ENCODE data around the gene HLTF. TPM values are rescaled to one million over a fixed set of nuclear protein-coding genes. Genes with fewer than 3 reads are reported as not detected.

The HLTF gene
- total and polyA plus RNA-seq, 11 donors: 4.0 to 39.4 (median 19.2) TPM

GRCh38 chr3:149080699-149081091 is 5.6 kb downstream of the HLTF start:
- no peaks in the 10 kb centered on the region for H3K9me3 ChIP-seq
- no peak for DNase-seq
- peaks cover 0 to 17% (median 8%) of the 10 kb centered on the region in 12 donors for H3K4me1 ChIP-seq
- 68 to 98% (median 82%) methylated on average over 2 of the region's 2 CpGs for WGBS, 4 donors
- ATAC-seq: no peak
- H3K27ac ChIP-seq: no peak overlapping the region
- H3K4me3 ChIP-seq: no peak overlapping the region
- H3K27me3 ChIP-seq: no peaks in the 10 kb centered on the region
- TF ChIP-seq CTCF (IDR thresholded peaks at IDR 0.05) (no peak), POLR2A (IDR thresholded peaks at IDR 0.05) (no peak)
- intact Hi-C loops (cut with DNase I): loop anchor here in 2 of 10 donors (10.0 kb wide), 2 partner anchors 86 to 126 kb away; partner anchors contain the start of gene GYG1 (in 2 of the 2)
- peaks cover 0 to 40% (median 6%) of the 10 kb centered on the region in 9 donors for H3K36me3 ChIP-seq

DNA sequence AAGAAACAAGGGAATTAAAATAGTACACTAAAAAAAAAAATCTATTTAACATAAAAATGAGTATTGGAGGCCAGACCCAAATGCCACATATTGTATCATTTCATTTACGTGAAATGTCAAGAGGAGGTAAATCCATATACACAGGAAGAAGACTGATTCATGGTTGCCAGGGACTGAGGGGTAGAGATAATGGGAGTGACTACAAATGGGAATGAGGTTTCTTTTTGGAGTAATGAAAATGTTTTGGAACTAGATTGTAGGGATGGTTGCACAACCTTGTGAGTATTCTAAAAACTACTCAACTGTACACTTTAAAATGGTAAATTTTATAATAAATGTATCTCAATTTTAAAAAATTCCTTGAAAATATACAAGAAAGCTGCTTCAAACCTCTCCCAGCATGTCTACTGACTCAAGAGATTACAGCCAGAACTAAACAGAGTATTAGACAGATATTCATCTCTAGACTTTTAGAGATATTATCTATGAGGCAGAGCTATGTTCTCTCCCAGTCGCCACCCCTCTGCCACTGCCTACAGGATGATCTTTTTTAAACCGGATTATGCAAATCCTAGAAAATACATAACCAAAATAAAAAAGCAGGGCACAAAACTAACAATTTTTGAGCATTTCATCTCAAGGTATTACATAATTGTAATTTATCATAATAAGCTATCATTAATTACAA is 6.2 kb downstream of the HLTF start:
- WGBS, 4 donors: 95 to 96% (median 96%) methylated on average over 3 of the region's 3 CpGs
- ATAC-seq (no peak), DNase-seq (no peak)
- no peak for TF ChIP-seq POLR2A (IDR thresholded peaks at IDR 0.05)
- TF ChIP-seq CTCF (IDR thresholded peaks at IDR 0.05): no peak
- intact Hi-C loops (cut with DNase I): loop anchor here in 2 of 10 donors (10.0 kb wide), 2 partner anchors 85 to 125 kb away; partner anchors contain the start of gene GYG1 (in 2 of the 2)
- no peak overlapping the region for H3K27ac ChIP-seq
- no peak overlapping the region for H3K4me3 ChIP-seq
- H3K27me3 ChIP-seq: no peaks in the 10 kb centered on the region
- H3K9me3 ChIP-seq: no peaks in the 10 kb centered on the region
- peaks cover 0 to 46% (median 12%) of the 10 kb centered on the region in 9 donors for H3K36me3 ChIP-seq
- peaks cover 0 to 12% (median 4%) of the 10 kb centered on the region in 12 donors for H3K4me1 ChIP-seq

DNA sequence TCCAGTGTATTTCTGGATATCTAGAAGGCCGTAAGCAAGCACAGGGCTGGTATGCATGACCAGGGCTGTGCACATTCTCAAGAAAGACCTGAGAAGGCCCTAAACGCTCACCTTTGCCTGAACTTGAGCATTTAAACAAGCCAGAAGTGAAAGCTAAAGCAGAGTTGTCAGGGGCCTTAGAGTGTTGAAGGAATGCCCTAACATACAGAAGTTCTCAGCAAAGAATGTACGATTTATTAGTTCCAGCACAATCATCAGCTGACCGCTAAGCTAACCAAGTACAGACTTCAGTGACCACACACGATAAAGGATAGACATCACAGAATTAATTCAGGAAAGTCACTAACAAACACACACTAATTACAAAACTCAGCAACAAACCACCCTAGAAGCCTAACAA is 8.7 kb downstream of the HLTF start:
- DNase-seq: no peak
- no peaks in the 10 kb centered on the region for H3K27me3 ChIP-seq
- no peak overlapping the region for H3K27ac ChIP-seq
- TF ChIP-seq POLR2A (IDR thresholded peaks at IDR 0.05) (no peak), CTCF (IDR thresholded peaks at IDR 0.05) (no peak)
- H3K4me1 ChIP-seq: peaks cover 0 to 6% (median 0%) of the 10 kb centered on the region in 12 donors
- intact Hi-C loops (cut with DNase I): no loop called here
- H3K4me3 ChIP-seq: no peak overlapping the region
- 88 to 93% (median 89%) methylated on average over 5 of the region's 5 CpGs for WGBS, 4 donors
- no peak for ATAC-seq
- H3K36me3 ChIP-seq: peaks cover 0 to 57% (median 30%) of the 10 kb centered on the region in 9 donors
- H3K9me3 ChIP-seq: no peaks in the 10 kb centered on the region

- Histone ChIP-seq H3K27me3 (no peaks in the 10 kb centered on the region), H3K4me3 (no peak overlapping the region), H3K36me3 (peaks cover 0 to 99% (median 51%) of the 10 kb centered on the region in 9 donors), H3K9me3 (no peaks in the 10 kb centered on the region), H3K4me1 (no peaks in the 10 kb centered on the region), H3K27ac (no peak overlapping the region)
- ATAC-seq: no peak
- DNase-seq: no peak
- TF ChIP-seq POLR2A (IDR thresholded peaks at IDR 0.05): no peak
- no peak for TF ChIP-seq CTCF (IDR thresholded peaks at IDR 0.05)
- intact Hi-C loops (cut with DNase I): no loop called here
- WGBS, 4 donors: 91 to 94% (median 93%) methylated on average over 8 of the region's 8 CpGs
These were observed 18.4 kb downstream of the HLTF start for GRCh38 chr3:149067883-149068282.

Data from heart left ventricle (tissue), 16 donors.